ENCODE measurements around the gene AGPAT2. TPM values are rescaled to one million over a fixed set of nuclear protein-coding genes. Genes with fewer than 3 reads are reported as not detected.

AGPAT2 gene
- total RNA-seq = 41.9 and 52.0 TPM in 2 replicates

GRCh38 chr9:136686794-136687711, at the start of gene AGPAT2:
AGPAT2 (minus strand) TSS chr9:136687457; CDS start chr9:136687357, 100 bp downstream.
- no peak for TF ChIP-seq CTCF (IDR thresholded peaks at IDR 0.05; ENCODE audit: insufficient read depth, low read length, severe bottlenecking)
- Histone ChIP-seq H3K27me3 (ENCODE audit: control insufficient read depth, insufficient read depth, low read length) (no peaks in the 10 kb centered on the region), H3K4me3 (ENCODE audit: low read depth, low read length) (peak within 1 kb of the TSS; percentile 81), H3K36me3 (ENCODE audit: control insufficient read depth, insufficient read depth, low read length) (peaks cover 4% of the 10 kb centered on the region)
- DNase-seq (ENCODE audit: low read depth) = no peak
- no peak for FAIRE-seq

- no peak for TF ChIP-seq CTCF (IDR thresholded peaks at IDR 0.05; ENCODE audit: insufficient read depth, low read length, severe bottlenecking)
- FAIRE-seq (peak; percentile 47), DNase-seq (ENCODE audit: low read depth) (no peak)
- Histone ChIP-seq H3K36me3 (ENCODE audit: control insufficient read depth, insufficient read depth, low read length) (no peaks in the 10 kb centered on the region), H3K27me3 (ENCODE audit: control insufficient read depth, insufficient read depth, low read length) (peaks cover 11% of the 10 kb centered on the region), H3K4me3 (ENCODE audit: low read depth, low read length) (no peak overlapping the region)
Measured at GRCh38 chr9:136735812-136736480, 48.7 kb upstream of the AGPAT2 start.

GRCh38 chr9:136734837-136735496, 47.7 kb upstream of the AGPAT2 start:
- no peak for FAIRE-seq
- H3K27me3 ChIP-seq (ENCODE audit: control insufficient read depth, insufficient read depth, low read length) = peaks cover 3% of the 10 kb centered on the region
- H3K4me3 ChIP-seq (ENCODE audit: low read depth, low read length) = no peak overlapping the region
- no peak for TF ChIP-seq CTCF (IDR thresholded peaks at IDR 0.05; ENCODE audit: insufficient read depth, low read length, severe bottlenecking)
- H3K36me3 ChIP-seq (ENCODE audit: control insufficient read depth, insufficient read depth, low read length) = no peaks in the 10 kb centered on the region
- DNase-seq (ENCODE audit: low read depth) = no peak

GRCh38 chr9:136733611-136734010, 46.4 kb upstream of the AGPAT2 start:
- Histone ChIP-seq H3K4me3 (ENCODE audit: low read depth, low read length) (no peak overlapping the region), H3K27me3 (ENCODE audit: control insufficient read depth, insufficient read depth, low read length) (no peaks in the 10 kb centered on the region), H3K36me3 (ENCODE audit: control insufficient read depth, insufficient read depth, low read length) (no peaks in the 10 kb centered on the region)
- DNase-seq (ENCODE audit: low read depth) = no peak
- FAIRE-seq = no peak
- no peak for TF ChIP-seq CTCF (IDR thresholded peaks at IDR 0.05; ENCODE audit: insufficient read depth, low read length, severe bottlenecking)

- Histone ChIP-seq H3K4me3 (ENCODE audit: low read depth, low read length) (no peak overlapping the region), H3K27me3 (ENCODE audit: control insufficient read depth, insufficient read depth, low read length) (no peaks in the 10 kb centered on the region), H3K36me3 (ENCODE audit: control insufficient read depth, insufficient read depth, low read length) (no peaks in the 10 kb centered on the region)
- FAIRE-seq = no peak
- DNase-seq (ENCODE audit: low read depth) = no peak
- no peak for TF ChIP-seq CTCF (IDR thresholded peaks at IDR 0.05; ENCODE audit: insufficient read depth, low read length, severe bottlenecking)
Measured at GRCh38 chr9:136732444-136733178, 45.4 kb upstream of the AGPAT2 start.
